ENCODE results near the gene FGF11. TPM values are rescaled to one million over a fixed set of nuclear protein-coding genes. Genes with fewer than 3 reads are reported as not detected.

Gene FGF11
- total and polyA plus RNA-seq, 2 of the 13 experiments (the other 11 are each of a cell fraction or from before 2014, with no cell fraction given): 0.20 to 7.6 TPM

- TF ChIP-seq, protein P1, sequence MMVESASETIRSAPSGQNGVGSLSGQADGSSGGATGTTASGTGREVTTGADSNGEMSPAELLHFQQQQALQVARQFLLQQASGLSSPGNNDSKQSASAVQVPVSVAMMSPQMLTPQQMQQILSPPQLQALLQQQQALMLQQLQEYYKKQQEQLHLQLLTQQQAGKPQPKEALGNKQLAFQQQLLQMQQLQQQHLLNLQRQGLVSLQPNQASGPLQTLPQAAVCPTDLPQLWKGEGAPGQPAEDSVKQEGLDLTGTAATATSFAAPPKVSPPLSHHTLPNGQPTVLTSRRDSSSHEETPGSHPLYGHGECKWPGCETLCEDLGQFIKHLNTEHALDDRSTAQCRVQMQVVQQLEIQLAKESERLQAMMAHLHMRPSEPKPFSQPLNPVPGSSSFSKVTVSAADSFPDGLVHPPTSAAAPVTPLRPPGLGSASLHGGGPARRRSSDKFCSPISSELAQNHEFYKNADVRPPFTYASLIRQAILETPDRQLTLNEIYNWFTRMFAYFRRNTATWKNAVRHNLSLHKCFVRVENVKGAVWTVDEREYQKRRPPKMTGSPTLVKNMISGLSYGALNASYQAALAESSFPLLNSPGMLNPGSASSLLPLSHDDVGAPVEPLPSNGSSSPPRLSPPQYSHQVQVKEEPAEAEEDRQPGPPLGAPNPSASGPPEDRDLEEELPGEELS (CRISPR knock-in tag; IDR thresholded peaks at IDR 0.05): peak; percentile 67
- no peak; the same call in 1 of the 2 replicates for TF ChIP-seq SIX1 (CRISPR knock-in tag; IDR thresholded peaks at IDR 0.05; ENCODE audit: borderline replicate concordance)
- TF ChIP-seq ELF3 (CRISPR knock-in tag; IDR thresholded peaks at IDR 0.05): peak; percentile 84
- TF ChIP-seq, protein P2, sequence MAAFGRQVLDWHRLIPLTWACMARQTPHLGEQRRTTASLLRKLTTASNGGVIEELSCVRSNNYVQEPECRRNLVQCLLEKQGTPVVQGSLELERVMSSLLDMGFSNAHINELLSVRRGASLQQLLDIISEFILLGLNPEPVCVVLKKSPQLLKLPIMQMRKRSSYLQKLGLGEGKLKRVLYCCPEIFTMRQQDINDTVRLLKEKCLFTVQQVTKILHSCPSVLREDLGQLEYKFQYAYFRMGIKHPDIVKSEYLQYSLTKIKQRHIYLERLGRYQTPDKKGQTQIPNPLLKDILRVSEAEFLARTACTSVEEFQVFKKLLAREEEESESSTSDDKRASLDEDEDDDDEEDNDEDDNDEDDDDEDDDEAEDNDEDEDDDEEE (CRISPR knock-in tag; IDR thresholded peaks at IDR 0.05): peak; percentile 42; the same call in 1 of the 2 replicates
- 0 out of 2 replicates have a peak, but pooled peaks have one; percentile 76 for TF ChIP-seq TP53 (CRISPR knock-in tag; conservative IDR thresholded peaks at IDR 0.05)
- TF ChIP-seq ZNF772 (CRISPR knock-in tag; IDR thresholded peaks at IDR 0.05): peak; percentile 8; the same call in 1 of the 2 replicates
- peak; percentile 62; the same call in 1 of the 2 replicates for TF ChIP-seq GTF3A (CRISPR knock-in tag; conservative IDR thresholded peaks at IDR 0.05)
- TF ChIP-seq MTA3 (CRISPR knock-in tag; IDR thresholded peaks at IDR 0.05): no peak
- no peak; the same call in 1 of the 2 replicates for TF ChIP-seq MLX (CRISPR knock-in tag; IDR thresholded peaks at IDR 0.05)
- TF ChIP-seq SNAPC5 (CRISPR knock-in tag; IDR thresholded peaks at IDR 0.05; ENCODE audit: borderline replicate concordance): 0 out of 2 replicates have a peak, but pooled peaks have one; percentile 2
- no peak for TF ChIP-seq ZNF513 (CRISPR knock-in tag; conservative IDR thresholded peaks at IDR 0.05)
- TF ChIP-seq, protein P3, sequence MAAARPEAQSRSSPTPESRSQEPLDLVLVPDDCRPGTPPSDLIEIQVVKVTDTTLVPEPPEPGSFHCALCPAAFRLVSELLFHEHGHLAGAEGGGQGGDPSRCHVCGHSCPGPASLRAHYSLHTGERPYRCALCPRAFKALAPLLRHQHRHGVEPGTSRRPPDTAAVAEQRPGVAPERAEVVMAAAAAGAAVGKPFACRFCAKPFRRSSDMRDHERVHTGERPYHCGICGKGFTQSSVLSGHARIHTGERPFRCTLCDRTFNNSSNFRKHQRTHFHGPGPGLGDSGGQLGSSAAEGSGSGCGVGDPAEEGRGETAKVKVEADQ (CRISPR knock-in tag; IDR thresholded peaks at IDR 0.05; ENCODE audit: borderline replicate concordance): no peak
- TF ChIP-seq THAP11 (CRISPR knock-in tag; IDR thresholded peaks at IDR 0.05): peak; percentile 89
- TF ChIP-seq ZNF329 (CRISPR knock-in tag; IDR thresholded peaks at IDR 0.05; ENCODE audit: low read depth): peak; percentile 76; the same call in 1 of the 2 replicates
- no peak for TF ChIP-seq IKZF4 (CRISPR knock-in tag; IDR thresholded peaks at IDR 0.05; ENCODE audit: borderline replicate concordance, low read depth, not compliant biosample characterization)
- TF ChIP-seq PATZ1 (CRISPR knock-in tag; IDR thresholded peaks at IDR 0.05): peak; percentile 100
- TF ChIP-seq NAIF1 (CRISPR knock-in tag; IDR thresholded peaks at IDR 0.05; ENCODE audit: borderline replicate concordance): no peak
- TF ChIP-seq FOXA3 (CRISPR knock-in tag; IDR thresholded peaks at IDR 0.05): peak; percentile 52
These were observed 45.0 kb downstream of the FGF11 start, which contains the start of gene POLR2A (continued) for GRCh38 chr17:7484067-7484918.

Measured in HepG2 (cell line).